ENCODE data around the gene DEGS1. TPM values are rescaled to one million over a fixed set of nuclear protein-coding genes. Genes with fewer than 3 reads are reported as not detected.
"Not testable (repeated sequence)": the region's sequence is repeated elsewhere in the genome, so short reads cannot be mapped to it uniquely, and the experiment has no call there.

The DEGS1 gene
- total RNA-seq, 2 experiments from 2014 or later = 32.3 to 33.8 TPM

GRCh38 chr1:224203243-224204016 lies 20.4 kb downstream of the DEGS1 start:
- no peak overlapping the region for H3K27ac Mint-ChIP-seq
- H3K36me3 Mint-ChIP-seq (ENCODE audit: low read depth) = no peaks in the 10 kb centered on the region
- ChIA-PET CTCF (interaction anchor here (1.4 kb wide), 1 partner anchor 11 kb away, joined by 5 read pairs; no protein-coding TSS in a partner anchor), POLR2A (interaction anchor here (1.0 kb wide), 1 partner anchor 10 kb away, joined by 3 read pairs; no protein-coding TSS in a partner anchor)
- no peaks in the 10 kb centered on the region for H3K27me3 Mint-ChIP-seq
- intact Hi-C loops (cut with micrococcal nuclease) = loop anchor here (1.0 kb wide), 1 partner anchor 11 kb away; no protein-coding TSS in a partner anchor
- H3K4me3 Mint-ChIP-seq = no peak overlapping the region
- no peaks in the 10 kb centered on the region for H3K9me3 Mint-ChIP-seq
- peaks cover 11% of the 10 kb centered on the region for H3K4me1 Mint-ChIP-seq (ENCODE audit: low read depth)
- DNase-seq (no peak), ATAC-seq (no peak)
- TF ChIP-seq CTCF (IDR thresholded peaks at IDR 0.05) = no peak

DNA sequence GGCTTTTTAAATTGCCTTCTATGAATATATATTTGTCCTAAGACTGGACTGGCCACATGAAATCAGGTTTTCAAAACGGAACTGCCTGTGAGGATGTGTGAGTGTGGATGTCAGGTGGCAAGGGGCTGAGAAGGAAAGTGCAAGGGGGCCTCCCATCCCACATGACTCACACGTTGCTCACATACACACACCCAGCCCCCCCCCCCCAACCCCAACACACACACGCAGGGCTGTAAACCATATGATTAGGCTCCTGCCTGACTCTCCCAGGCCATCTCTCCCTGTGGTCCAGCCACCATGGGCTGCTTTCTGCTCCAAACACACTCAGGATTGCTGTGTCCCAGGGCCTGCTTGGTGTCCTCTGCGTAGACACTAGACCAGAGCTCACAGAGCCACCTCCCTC lies 22.4 kb downstream of the DEGS1 start:
- H3K9me3 Mint-ChIP-seq = no peaks in the 10 kb centered on the region
- ATAC-seq (peak; percentile 91), DNase-seq (peak; percentile 73)
- POLR2A ChIA-PET = interaction anchor here (0.6 to 1.5 kb wide), 4 partner anchors 12 to 254 kb away, joined by 3 to 6 read pairs (median 4); partner anchors contain the start of gene DEGS1
- H3K4me1 Mint-ChIP-seq (ENCODE audit: low read depth) = peaks cover 11% of the 10 kb centered on the region
- peak overlapping the region; percentile 30 for H3K4me3 Mint-ChIP-seq
- CTCF ChIA-PET = interaction anchor here (1.2 to 1.6 kb wide), 2 partner anchors 36 to 87 kb away, joined by 3 to 6 read pairs; no protein-coding TSS in a partner anchor
- peak overlapping the region; percentile 84 for H3K27ac Mint-ChIP-seq
- H3K27me3 Mint-ChIP-seq = no peaks in the 10 kb centered on the region
- intact Hi-C loops (cut with micrococcal nuclease) = no loop called here
- no peaks in the 10 kb centered on the region for H3K36me3 Mint-ChIP-seq (ENCODE audit: low read depth)
- TF ChIP-seq CTCF (IDR thresholded peaks at IDR 0.05) = no peak

DNA sequence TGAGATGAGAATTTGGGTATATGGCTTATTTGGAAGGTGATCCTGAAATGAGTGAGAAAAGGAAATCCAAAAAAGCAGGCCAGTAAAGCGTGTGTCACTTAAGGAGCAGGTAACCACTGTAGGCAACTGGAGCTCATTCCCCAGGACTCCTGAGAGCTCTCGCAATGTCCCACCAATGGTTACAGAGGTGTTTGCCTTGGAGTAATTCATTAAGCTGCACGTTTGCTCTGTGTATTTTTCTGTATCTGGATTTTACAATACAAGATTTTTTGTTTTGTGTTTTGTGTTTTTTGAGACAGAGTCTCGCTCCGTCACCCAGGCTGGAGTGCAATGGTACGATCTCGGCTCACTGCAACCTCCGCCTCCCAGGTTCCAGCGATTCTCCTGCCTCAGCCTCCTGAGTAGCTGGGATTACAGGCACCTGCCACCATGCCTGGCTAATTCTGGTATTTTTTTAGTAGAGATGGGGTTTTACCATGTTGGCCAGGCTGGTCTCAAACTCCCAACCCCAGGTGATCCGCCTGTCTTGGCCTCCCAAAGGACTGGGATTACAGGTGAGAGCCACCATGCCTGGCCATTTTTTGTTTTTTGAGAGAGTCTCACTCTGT lies 23.0 kb downstream of the DEGS1 start:
- POLR2A ChIA-PET = interaction anchor here (0.8 to 1.5 kb wide), 2 partner anchors 13 to 23 kb away, joined by 4 to 6 read pairs; partner anchors contain the start of gene DEGS1
- H3K27me3 Mint-ChIP-seq; ATAC-seq; DNase-seq; intact Hi-C loops (cut with micrococcal nuclease); H3K36me3 Mint-ChIP-seq (ENCODE audit: low read depth); H3K4me3 Mint-ChIP-seq; H3K9me3 Mint-ChIP-seq: not testable (repeated sequence)
- H3K27ac Mint-ChIP-seq = peak overlapping the region; percentile 84
- CTCF ChIA-PET = interaction anchor here (1.2 to 1.6 kb wide), 2 partner anchors 37 to 87 kb away, joined by 3 to 6 read pairs; no protein-coding TSS in a partner anchor
- peaks cover 11% of the 10 kb centered on the region for H3K4me1 Mint-ChIP-seq (ENCODE audit: low read depth)

DNA sequence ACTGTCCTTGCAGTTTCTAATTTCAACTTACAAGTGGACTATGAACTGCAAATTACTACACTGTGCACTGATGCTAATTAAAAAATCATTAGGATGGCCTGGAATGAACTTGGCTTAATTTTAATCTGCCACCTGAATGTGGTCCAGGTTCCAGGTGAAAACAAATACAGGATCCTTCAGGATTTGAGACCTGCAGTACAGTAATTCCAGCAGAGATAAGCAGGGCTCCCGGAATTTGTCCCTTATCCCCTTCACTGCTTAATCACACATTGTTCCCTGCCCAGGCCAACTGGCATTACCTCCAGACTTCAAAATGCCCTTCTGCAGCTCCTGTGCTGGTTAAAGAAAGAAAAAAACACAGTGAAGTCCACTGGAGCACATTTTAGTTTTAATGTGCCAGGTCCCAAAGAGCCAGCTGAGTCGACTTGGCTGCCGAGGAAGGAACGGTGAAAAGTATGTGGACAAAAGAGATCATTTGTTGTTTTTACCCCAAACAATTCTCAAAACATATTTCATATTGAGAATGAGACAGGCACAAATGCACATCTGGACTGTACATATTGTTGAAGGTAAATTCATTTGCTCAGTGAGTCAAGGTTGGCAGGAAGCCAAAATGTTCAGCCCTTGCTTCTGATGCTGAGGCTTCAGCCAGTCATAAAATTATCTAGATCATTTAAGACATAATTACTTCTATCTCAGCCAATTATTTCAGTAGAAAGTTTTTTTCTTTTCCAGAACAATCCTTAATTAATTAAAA lies 28.3 kb downstream of the DEGS1 start:
- Mint-ChIP-seq H3K4me3 (no peak overlapping the region), H3K9me3 (no peaks in the 10 kb centered on the region), H3K27me3 (no peaks in the 10 kb centered on the region), H3K36me3 (ENCODE audit: low read depth) (no peaks in the 10 kb centered on the region), H3K4me1 (ENCODE audit: low read depth) (no peaks in the 10 kb centered on the region), H3K27ac (no peak overlapping the region)
- ChIA-PET CTCF (no interaction called here), POLR2A (no interaction called here)
- DNase-seq = peak; percentile 27
- intact Hi-C loops (cut with micrococcal nuclease) = no loop called here
- TF ChIP-seq CTCF (IDR thresholded peaks at IDR 0.05) = no peak
- ATAC-seq = no peak

DNA sequence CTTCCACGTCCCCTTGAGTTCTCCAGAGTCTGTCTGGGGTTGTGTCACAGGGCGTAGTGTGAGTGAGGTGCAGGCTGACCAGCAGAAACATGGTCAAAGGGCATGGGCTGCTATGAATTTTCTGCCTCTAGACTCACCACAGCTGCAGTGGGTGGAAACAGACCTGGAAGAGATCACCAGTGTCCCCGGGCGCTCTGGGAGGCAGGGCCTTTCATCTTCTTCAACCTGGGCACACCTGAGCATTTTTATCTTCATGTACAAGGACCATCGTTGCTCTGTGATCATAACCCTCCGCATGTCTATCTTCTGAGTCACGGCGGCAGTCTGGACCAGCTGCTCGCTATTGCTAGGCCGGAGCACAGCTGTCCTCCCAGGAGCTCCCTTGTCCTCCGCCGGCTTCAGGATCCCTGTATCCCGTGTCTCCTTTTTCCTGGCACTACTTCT lies 29.6 kb downstream of the DEGS1 start:
- no peak for DNase-seq
- H3K27ac Mint-ChIP-seq = no peak overlapping the region
- H3K4me1 Mint-ChIP-seq (ENCODE audit: low read depth) = no peaks in the 10 kb centered on the region
- no peaks in the 10 kb centered on the region for H3K27me3 Mint-ChIP-seq
- no peak for TF ChIP-seq CTCF (IDR thresholded peaks at IDR 0.05)
- ATAC-seq = no peak
- no peaks in the 10 kb centered on the region for H3K9me3 Mint-ChIP-seq
- no peaks in the 10 kb centered on the region for H3K36me3 Mint-ChIP-seq (ENCODE audit: low read depth)
- ChIA-PET CTCF (no interaction called here), POLR2A (no interaction called here)
- no peak overlapping the region for H3K4me3 Mint-ChIP-seq
- intact Hi-C loops (cut with micrococcal nuclease) = no loop called here

All from activated CD8-positive, alpha-beta T cell treated with anti-CD3 and anti-CD28 coated beads for 36 hours (primary cell).